DND-41 (cell line): ENCODE results near the gene KRTAP10-8.

Source experiments
- CTCF ChIP-seq: IDR thresholded peaks from 2 replicates; pipeline ENCODE4 v1.5.1; 2012; ENCODE audit warnings: borderline replicate concordance, low read length, moderate library complexity, mild to moderate bottlenecking; ENCODE audit not compliant: poor library complexity, severe bottlenecking; ENCODE audit errors: extremely low read depth
- EZH2 ChIP-seq: IDR thresholded peaks from 3 replicates; pipeline ENCODE4 v1.6.1; 2012; ENCODE audit warnings: borderline replicate concordance, low read depth, mild to moderate bottlenecking, moderate library complexity, low read length, inconsistent platforms; ENCODE audit not compliant: severe bottlenecking

DNA sequence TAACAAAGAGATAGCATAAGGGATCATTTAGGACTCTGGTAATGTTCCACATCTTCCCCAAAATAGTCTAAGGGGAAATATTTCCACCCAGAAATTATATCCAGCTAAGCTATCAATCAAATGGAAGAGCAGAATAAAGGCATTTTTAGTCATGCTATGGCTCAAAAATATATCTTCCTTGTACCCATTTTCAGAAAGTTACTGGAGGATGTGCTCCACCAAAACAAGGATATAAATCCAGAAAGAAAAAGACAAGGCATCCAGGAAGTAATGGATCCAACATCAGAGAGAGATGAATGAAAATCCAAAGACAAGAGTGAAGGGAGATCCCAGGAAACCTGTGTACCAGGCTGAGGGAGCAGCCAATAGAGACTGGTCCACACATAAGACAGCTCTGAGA, 2.7 kb upstream of the KRTAP10-8 start:
- TF ChIP-seq CTCF (no peak), EZH2 (no peak)
